LNCAP (cell line): ENCODE results near the gene GOLGA6L1.
"Not testable (repeated sequence)": the region's sequence is repeated elsewhere in the genome, so short reads cannot be mapped to it uniquely, and the experiment has no call there.

Experiments
- TF ChIP-seq, protein P1 (sequence below): fragments of 450-650 bp; IDR thresholded peaks from 2 replicates; pipeline ENCODE4 v1.5.1; 2017; ENCODE audit warnings: mild to moderate bottlenecking

Gene GOLGA6L1, protein sequence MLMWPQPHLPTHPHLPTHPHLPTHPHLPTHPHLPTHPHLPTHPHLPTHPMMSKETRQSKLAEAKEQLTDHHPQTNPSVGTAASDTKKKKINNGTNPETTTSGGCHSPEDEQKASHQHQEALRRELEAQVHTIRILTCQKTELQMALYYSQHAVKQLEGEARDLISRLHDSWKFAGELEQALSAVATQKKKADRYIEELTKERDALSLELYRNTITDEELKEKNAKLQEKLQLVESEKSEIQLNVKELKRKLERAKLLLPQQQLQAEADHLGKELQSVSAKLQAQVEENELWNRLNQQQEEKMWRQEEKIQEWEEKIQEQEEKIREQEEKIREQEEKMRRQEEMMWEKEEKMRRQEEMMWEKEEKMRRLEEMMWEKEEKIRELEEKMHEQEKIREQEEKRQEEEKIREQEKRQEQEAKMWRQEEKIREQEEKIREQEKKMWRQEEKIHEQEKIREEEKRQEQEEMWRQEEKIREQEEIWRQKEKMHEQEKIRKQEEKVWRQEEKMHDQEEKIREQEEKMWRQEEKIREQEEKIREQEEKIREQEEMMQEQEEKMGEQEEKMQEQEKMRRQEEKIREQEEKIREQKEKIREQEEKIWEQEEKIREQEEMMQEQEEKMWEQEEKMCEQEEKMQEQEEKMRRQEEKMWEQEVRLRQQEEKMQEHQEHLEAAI

DNA sequence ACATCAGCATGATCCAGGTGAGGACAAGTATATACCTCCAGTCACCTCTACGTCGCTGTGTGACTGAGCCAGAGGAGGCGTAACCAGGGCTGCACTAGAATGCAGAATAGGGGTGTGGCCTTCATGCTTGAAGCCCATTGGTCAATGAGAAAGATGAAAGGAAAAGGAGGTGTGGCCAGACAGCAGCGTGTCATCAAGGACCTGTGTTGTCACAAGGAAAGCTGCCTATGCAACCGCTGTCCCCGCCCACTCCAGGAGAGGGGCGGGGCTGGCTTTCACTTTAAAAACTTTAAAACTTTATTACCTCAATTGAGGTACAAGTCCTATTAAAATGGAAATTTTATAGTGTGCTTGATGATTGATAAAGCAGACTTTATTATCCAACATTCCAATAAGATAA is at the start of gene GOLGA6L1:
GOLGA6L1 (minus strand) TSS at position 101 of the 400 bp plus-strand sequence; CDS start at position 10, 91 bp downstream.
- TF ChIP-seq, protein P1, sequence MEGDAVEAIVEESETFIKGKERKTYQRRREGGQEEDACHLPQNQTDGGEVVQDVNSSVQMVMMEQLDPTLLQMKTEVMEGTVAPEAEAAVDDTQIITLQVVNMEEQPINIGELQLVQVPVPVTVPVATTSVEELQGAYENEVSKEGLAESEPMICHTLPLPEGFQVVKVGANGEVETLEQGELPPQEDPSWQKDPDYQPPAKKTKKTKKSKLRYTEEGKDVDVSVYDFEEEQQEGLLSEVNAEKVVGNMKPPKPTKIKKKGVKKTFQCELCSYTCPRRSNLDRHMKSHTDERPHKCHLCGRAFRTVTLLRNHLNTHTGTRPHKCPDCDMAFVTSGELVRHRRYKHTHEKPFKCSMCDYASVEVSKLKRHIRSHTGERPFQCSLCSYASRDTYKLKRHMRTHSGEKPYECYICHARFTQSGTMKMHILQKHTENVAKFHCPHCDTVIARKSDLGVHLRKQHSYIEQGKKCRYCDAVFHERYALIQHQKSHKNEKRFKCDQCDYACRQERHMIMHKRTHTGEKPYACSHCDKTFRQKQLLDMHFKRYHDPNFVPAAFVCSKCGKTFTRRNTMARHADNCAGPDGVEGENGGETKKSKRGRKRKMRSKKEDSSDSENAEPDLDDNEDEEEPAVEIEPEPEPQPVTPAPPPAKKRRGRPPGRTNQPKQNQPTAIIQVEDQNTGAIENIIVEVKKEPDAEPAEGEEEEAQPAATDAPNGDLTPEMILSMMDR, result not testable (repeated sequence)

DNA sequence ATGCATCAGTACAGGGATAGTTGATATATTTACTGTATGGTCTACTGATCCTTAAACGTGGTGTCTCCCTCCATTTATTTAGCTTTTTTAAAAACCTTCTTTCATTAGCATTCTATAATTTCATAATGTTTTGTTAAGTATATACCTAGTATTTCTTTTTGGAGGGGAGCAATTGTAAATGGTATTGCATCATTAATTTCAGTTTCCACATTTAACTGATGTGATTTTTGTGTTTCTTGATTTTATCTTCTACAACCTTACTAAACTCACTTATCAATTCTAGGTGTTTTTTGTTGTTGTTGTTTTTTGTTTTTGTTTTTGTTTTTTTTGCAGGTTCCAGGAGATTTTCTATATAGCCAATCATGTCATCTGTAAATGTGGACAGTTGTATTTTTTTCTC is 18.4 kb downstream of the GOLGA6L1 start:
- TF ChIP-seq, protein P1, result no peak

DNA sequence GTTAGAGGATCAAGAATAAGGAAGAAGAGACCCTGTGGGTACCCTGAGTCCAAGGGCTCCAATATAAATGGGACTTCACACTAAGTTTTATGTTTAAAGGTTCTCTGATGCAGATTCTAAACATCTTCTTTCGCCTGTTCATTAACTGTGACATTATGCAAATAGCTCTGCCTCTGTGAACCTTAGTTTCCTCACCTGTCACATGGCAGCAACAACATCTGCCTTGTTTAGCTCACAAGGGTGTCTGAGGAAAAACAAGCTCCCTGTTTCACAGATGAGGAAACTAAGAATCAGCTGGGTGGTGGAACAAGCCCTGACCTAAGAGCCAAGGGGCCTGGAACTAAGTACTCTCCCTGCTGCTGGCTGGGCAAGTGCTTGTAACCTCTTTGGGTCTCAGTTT is 40.8 kb downstream of the GOLGA6L1 start:
- TF ChIP-seq, protein P1, result no peak

DNA sequence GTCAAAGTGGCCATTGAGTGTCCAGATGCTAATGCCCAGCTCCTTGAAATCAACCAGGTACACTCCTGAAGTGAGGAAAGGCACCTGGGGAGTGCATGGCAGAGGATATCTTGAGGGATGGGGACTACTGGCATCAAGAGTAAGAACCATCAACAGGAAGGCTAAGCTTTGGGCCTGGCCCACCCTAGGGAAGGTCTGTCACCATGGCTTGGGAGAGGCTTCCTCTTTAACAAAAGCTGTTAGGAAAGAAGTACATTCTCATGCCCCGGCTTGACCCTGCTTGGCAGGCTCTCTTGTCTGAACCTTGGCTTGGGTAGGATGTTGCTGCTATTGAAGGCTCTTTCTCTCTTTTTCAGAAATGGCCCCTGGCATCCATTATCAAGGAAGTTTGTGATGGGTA is 53.5 kb downstream of the GOLGA6L1 start:
- TF ChIP-seq, protein P1, result no peak

DNA sequence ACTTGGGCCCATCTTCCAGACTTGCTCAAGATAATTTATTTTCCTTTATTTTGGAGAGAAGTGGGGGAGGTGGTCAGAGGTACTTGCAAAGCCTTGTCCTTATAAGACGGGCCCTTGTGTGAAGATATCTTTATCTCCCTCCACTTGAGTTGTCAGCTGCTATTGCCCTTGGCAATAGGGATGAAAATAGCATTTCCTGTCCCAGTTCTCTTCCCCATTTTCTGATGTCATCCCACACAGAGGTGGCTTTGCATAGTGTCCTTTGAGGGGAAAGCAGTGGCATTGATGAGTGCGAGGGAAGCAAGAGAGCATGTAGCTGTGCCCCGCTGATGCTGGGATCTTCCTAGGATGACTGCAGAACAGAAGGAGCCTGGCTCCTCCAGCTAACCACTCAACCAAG is 55.4 kb downstream of the GOLGA6L1 start:
- TF ChIP-seq, protein P1, result no peak

DNA sequence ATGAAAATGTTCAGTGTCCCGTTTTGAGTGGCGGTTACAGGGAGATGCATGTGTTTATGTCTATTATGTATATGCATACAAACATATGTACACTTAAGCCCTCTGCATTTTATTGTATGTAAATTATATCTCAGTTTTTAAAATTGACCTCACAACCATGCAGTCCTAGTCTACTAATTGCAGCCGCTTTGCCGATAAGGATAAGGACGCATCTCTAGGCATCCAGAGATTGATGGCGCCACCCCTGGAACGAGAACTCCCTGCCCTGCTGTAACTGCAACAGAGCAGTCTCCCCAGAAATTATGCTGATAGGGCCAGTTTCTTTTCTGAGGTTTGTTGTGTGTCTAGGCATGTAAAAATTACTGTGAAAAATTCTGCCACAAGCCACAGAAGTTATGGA is 56.9 kb downstream of the GOLGA6L1 start:
- TF ChIP-seq, protein P1, result no peak
